Esophagus muscularis mucosa (tissue), 3 donors: ENCODE measurements around the gene PRR29.

Source experiments
- CTCF ChIP-seq, 3 experiments: fragments of 200-600 bp in 2 of 3; fragments of 450-650 bp in 1 of 3; sonication (generic) in 2 of 3; IDR thresholded peaks; one replicate each; pipeline ENCODE4 v1.5.1; 2017 to 2019; ENCODE audit warnings: antibody characterized with exemption in 3 of 3, mild to moderate bottlenecking in 2 of 3, moderate library complexity in 1 of 3
- POLR2A ChIP-seq: fragments of 450-650 bp; IDR thresholded peaks from one replicate; pipeline ENCODE4 v1.6.1; 2017; ENCODE audit warnings: antibody characterized with exemption, moderate library complexity, mild to moderate bottlenecking, low read depth
- POLR2AphosphoS5 ChIP-seq, 2 donors: sonication (generic); formaldehyde crosslinking; IDR thresholded peaks; one replicate each; pipeline ENCODE4 v1.6.1; 2017; ENCODE audit warnings: antibody characterized with exemption in 2 of 2

- no peak for TF ChIP-seq CTCF (IDR thresholded peaks at IDR 0.05)
- TF ChIP-seq POLR2A, result no peak
- no peak for TF ChIP-seq POLR2AphosphoS5 (IDR thresholded peaks at IDR 0.05)
Measured at GRCh38 chr17:63966646-63967264, 31.4 kb upstream of the PRR29 start.
